K562 (cell line): ENCODE results near the gene TP53I3. TPM values are rescaled to one million over a fixed set of nuclear protein-coding genes. Genes with fewer than 3 reads are reported as not detected.

Experiments used
- MYNN ChIP-seq, 2 experiments: sonication (generic); formaldehyde crosslinking in 1 of 2; IDR thresholded peaks; 2 replicates each; pipeline versions ENCODE4 v1.5.0 to v1.6.1; 2016 to 2020; ENCODE audit warnings: antibody characterized with exemption in 1 of 2, missing genetic modification reagents in 1 of 2
- polyA plus RNA-seq, 8 experiments: library from polyadenylated mRNA; depleted of rRNA in 4 of 8; stranded (reverse) in 5 of 8; unstranded in 3 of 8; fragments of >200 nt; fragmentation: Nextera tagmentation in 2 of 8; fragmentation: Illumina TruSeq in 1 of 8; extraction: Ambion mirVana in 2 of 8; extraction: Trizol in 1 of 8; gene quantifications; 2 replicates each; pipeline versions ENCODE4 v1.2.1 to v1.2.3, GENCODE V29; 2011 to 2014; ENCODE audit warnings: inconsistent platforms in 1 of 8, missing spikeins in 1 of 8
- total RNA-seq, 7 experiments: library from RNA; depleted of rRNA in 6 of 7; stranded (reverse); fragments of >200 nt in 6 of 7; fragmentation: Illumina TruSeq in 2 of 7; extraction: Trizol in 2 of 7; gene quantifications; 2 replicates each; pipeline versions ENCODE4 v1.2.1 to v1.2.3, GENCODE V29; 2011 to 2021; ENCODE audit warnings: low replicate concordance in 1 of 7
- TF ChIP-seq, protein P1 (sequence below): fragments of 250-450 bp; sonication (Bioruptor Pico); IDR thresholded peaks from 2 replicates; pipeline ENCODE4 v1.5.0; 2022; ENCODE audit warnings: mild to moderate bottlenecking
- TF ChIP-seq, protein P2 (sequence below): fragments of 150-350 bp; conservative IDR thresholded peaks from 2 replicates; pipeline ENCODE4 v1.6.1; 2014; ENCODE audit warnings: low read length

The TP53I3 gene
- total and polyA plus RNA-seq, 9 of the 15 experiments (the other 6 are each of a cell fraction or from before 2014, with no cell fraction given) = 0.65 to 9.5 (median 5.6) TPM

DNA sequence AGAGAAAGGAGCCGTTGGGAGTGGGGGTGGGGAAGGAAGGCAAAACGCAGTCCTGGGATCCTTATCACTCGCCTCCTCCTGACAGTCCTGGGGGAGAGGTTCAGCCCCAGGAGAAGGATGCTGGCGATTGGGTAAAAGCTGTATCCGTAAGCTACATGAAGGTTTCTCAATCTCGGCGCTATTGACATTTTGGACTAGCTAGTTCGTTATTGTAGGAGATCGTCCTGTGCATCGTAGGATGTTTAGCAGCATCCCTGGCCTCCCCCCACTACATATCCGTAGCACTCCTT, 511 bp upstream of the TP53I3 start (continued):
- TF ChIP-seq, protein P1, sequence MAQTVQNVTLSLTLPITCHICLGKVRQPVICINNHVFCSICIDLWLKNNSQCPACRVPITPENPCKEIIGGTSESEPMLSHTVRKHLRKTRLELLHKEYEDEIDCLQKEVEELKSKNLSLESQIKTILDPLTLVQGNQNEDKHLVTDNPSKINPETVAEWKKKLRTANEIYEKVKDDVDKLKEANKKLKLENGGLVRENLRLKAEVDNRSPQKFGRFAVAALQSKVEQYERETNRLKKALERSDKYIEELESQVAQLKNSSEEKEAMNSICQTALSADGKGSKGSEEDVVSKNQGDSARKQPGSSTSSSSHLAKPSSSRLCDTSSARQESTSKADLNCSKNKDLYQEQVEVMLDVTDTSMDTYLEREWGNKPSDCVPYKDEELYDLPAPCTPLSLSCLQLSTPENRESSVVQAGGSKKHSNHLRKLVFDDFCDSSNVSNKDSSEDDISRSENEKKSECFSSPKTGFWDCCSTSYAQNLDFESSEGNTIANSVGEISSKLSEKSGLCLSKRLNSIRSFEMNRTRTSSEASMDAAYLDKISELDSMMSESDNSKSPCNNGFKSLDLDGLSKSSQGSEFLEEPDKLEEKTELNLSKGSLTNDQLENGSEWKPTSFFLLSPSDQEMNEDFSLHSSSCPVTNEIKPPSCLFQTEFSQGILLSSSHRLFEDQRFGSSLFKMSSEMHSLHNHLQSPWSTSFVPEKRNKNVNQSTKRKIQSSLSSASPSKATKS (CRISPR knock-in tag) = no peak
- TF ChIP-seq MYNN (IDR thresholded peaks at IDR 0.05) (no peak), MYNN (CRISPR knock-in tag; IDR thresholded peaks at IDR 0.05) (no peak)
- TF ChIP-seq, protein P2, sequence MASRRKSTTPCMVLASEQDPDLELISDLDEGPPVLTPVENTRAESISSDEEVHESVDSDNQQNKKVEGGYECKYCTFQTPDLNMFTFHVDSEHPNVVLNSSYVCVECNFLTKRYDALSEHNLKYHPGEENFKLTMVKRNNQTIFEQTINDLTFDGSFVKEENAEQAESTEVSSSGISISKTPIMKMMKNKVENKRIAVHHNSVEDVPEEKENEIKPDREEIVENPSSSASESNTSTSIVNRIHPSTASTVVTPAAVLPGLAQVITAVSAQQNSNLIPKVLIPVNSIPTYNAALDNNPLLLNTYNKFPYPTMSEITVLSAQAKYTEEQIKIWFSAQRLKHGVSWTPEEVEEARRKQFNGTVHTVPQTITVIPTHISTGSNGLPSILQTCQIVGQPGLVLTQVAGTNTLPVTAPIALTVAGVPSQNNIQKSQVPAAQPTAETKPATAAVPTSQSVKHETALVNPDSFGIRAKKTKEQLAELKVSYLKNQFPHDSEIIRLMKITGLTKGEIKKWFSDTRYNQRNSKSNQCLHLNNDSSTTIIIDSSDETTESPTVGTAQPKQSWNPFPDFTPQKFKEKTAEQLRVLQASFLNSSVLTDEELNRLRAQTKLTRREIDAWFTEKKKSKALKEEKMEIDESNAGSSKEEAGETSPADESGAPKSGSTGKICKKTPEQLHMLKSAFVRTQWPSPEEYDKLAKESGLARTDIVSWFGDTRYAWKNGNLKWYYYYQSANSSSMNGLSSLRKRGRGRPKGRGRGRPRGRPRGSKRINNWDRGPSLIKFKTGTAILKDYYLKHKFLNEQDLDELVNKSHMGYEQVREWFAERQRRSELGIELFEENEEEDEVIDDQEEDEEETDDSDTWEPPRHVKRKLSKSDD = no peak
